A549 (cell line): ENCODE data around the gene GPBP1L1.

Source experiments
- CTCF ChIP-seq: fragments of >200 bp; sonication (Bioruptor Twin); formaldehyde crosslinking; IDR thresholded peaks from 3 replicates; pipeline ENCODE4 v1.5.1; 2016
- ELK1 ChIP-seq: fragments of 150-350 bp; IDR thresholded peaks from 2 replicates; pipeline ENCODE4 v1.6.1; 2014; ENCODE audit warnings: low read depth, mild to moderate bottlenecking, low read length
- POLR2A ChIP-seq: IDR thresholded peaks from 2 replicates; pipeline ENCODE4 v1.6.1; 2012; ENCODE audit warnings: mild to moderate bottlenecking, low read length
- POLR2AphosphoS2 ChIP-seq: conservative IDR thresholded peaks from 2 replicates; pipeline ENCODE4 v1.6.1; 2012; ENCODE audit warnings: low read length, improper control_type of control experiment, inconsistent platforms

DNA sequence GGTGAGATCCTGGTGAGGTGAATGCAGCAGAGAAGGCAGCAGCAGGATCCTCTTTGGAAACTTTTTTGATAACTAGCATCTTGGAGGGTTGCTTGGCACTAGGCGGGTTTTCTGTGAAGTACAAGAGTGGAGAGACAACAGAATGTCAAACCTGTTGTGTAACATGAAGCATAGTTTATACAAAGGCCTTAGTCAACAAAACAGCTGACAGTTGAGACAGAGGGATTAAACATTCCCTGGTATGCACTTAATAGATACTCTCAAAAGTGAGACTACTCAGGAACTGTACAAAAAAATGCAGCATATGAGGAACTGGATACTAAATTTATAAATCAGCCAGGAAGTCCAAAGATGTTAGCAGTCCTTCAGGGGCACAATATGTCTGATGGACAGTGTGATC lies 46.0 kb downstream of the GPBP1L1 start:
- no peak for TF ChIP-seq POLR2A
- TF ChIP-seq POLR2AphosphoS2, result no peak
- TF ChIP-seq ELK1, result no peak
- no peak for TF ChIP-seq CTCF
